ENCODE data around the gene FAM107B. TPM values are rescaled to one million over a fixed set of nuclear protein-coding genes. Genes with fewer than 3 reads are reported as not detected.
A peak's percentile ranks its signal among the peaks of the same experiment; 100 is the strongest.

Gene FAM107B
- polyA plus RNA-seq, 3 donors from 2014 or later: 240 to 338 (median 268) TPM

GRCh38 chr10:14583252-14583651 lies 191.4 kb downstream of the FAM107B start:
- peaks cover 86 to 96% of the 10 kb centered on the region in 2 donors for H3K4me1 Mint-ChIP-seq
- peaks cover 0 to 5% (median 0%) of the 10 kb centered on the region in 3 donors for H3K27me3 Mint-ChIP-seq (ENCODE audit: low read depth in 3 of 3)
- H3K36me3 Mint-ChIP-seq: peaks cover 0 to 4% (median 3%) of the 10 kb centered on the region in 3 donors
- peak; percentile 34 to 48 (median 42) for DNase-seq
- H3K27ac Mint-ChIP-seq: peak overlapping the region; percentile 86 to 97 (median 94)
- no peaks in the 10 kb centered on the region for H3K9me3 Mint-ChIP-seq
- peak overlapping the region; percentile 28 to 98 (median 61) for H3K4me3 Mint-ChIP-seq

GRCh38 chr10:14581553-14582321 lies 193.0 kb downstream of the FAM107B start:
- H3K4me1 Mint-ChIP-seq: peaks cover 79 to 89% of the 10 kb centered on the region in 2 donors
- H3K36me3 Mint-ChIP-seq: peaks cover 0 to 5% (median 4%) of the 10 kb centered on the region in 3 donors
- H3K4me3 Mint-ChIP-seq: peak overlapping the region in 2 of 5 donors; percentile 55 to 69
- peak overlapping the region; percentile 79 to 96 (median 84) for H3K27ac Mint-ChIP-seq
- H3K27me3 Mint-ChIP-seq (ENCODE audit: low read depth in 3 of 3): peaks cover 0 to 5% (median 0%) of the 10 kb centered on the region in 3 donors
- peak in 1 of 3 donors; percentile 33 for DNase-seq
- no peaks in the 10 kb centered on the region for H3K9me3 Mint-ChIP-seq

GRCh38 chr10:14580671-14581332 lies 193.9 kb downstream of the FAM107B start:
- peak overlapping the region in 2 of 5 donors; percentile 22 to 39 for H3K4me3 Mint-ChIP-seq
- DNase-seq: no peak
- peaks cover 0 to 7% (median 0%) of the 10 kb centered on the region in 3 donors for H3K36me3 Mint-ChIP-seq
- H3K4me1 Mint-ChIP-seq: peaks cover 71 to 83% of the 10 kb centered on the region in 2 donors
- peak overlapping the region; percentile 36 to 86 (median 50) for H3K27ac Mint-ChIP-seq
- H3K9me3 Mint-ChIP-seq: no peaks in the 10 kb centered on the region
- peaks cover 0 to 5% (median 1%) of the 10 kb centered on the region in 3 donors for H3K27me3 Mint-ChIP-seq (ENCODE audit: low read depth in 3 of 3)

GRCh38 chr10:14579405-14579804 lies 195.3 kb downstream of the FAM107B start:
- Mint-ChIP-seq H3K4me3 (no peak overlapping the region), H3K9me3 (no peaks in the 10 kb centered on the region)

GRCh38 chr10:14578060-14578952 lies 196.4 kb downstream of the FAM107B start:
- peaks cover 51 to 69% of the 10 kb centered on the region in 2 donors for H3K4me1 Mint-ChIP-seq
- H3K27ac Mint-ChIP-seq: peak overlapping the region in 5 of 6 donors; percentile 10 to 86 (median 85)
- H3K4me3 Mint-ChIP-seq: peak overlapping the region; percentile 51 to 78 (median 58)
- peaks cover 0 to 4% (median 1%) of the 10 kb centered on the region in 3 donors for H3K27me3 Mint-ChIP-seq (ENCODE audit: low read depth in 3 of 3)
- H3K36me3 Mint-ChIP-seq: peaks cover 0 to 8% (median 0%) of the 10 kb centered on the region in 3 donors
- H3K9me3 Mint-ChIP-seq: no peaks in the 10 kb centered on the region
- DNase-seq: no peak

More at GRCh38 chr10:14579405-14579804, 195.3 kb downstream of the FAM107B start:
- DNase-seq: no peak
- Mint-ChIP-seq H3K4me1 (peaks cover 60 to 75% of the 10 kb centered on the region in 2 donors), H3K36me3 (peaks cover 0 to 8% (median 0%) of the 10 kb centered on the region in 3 donors), H3K27me3 (ENCODE audit: low read depth in 3 of 3) (peaks cover 0 to 5% (median 1%) of the 10 kb centered on the region in 3 donors), H3K27ac (peak overlapping the region in 2 of 6 donors; percentile 21 to 86)

- no peaks in the 10 kb centered on the region for H3K9me3 Mint-ChIP-seq
- peaks cover 60 to 68% of the 10 kb centered on the region in 2 donors for H3K4me1 Mint-ChIP-seq
- H3K27ac Mint-ChIP-seq: peak overlapping the region in 2 of 6 donors; percentile 26 to 34
- DNase-seq: no peak
- H3K4me3 Mint-ChIP-seq: no peak overlapping the region
- H3K36me3 Mint-ChIP-seq: peaks cover 0 to 8% (median 0%) of the 10 kb centered on the region in 3 donors
- H3K27me3 Mint-ChIP-seq (ENCODE audit: low read depth in 3 of 3): peaks cover 3 to 23% (median 7%) of the 10 kb centered on the region in 3 donors
Measured at GRCh38 chr10:14574885-14575284, 199.8 kb downstream of the FAM107B start.

GRCh38 chr10:14574291-14574690 lies 200.4 kb downstream of the FAM107B start:
- peaks cover 3 to 25% (median 11%) of the 10 kb centered on the region in 3 donors for H3K27me3 Mint-ChIP-seq (ENCODE audit: low read depth in 3 of 3)
- H3K9me3 Mint-ChIP-seq: no peaks in the 10 kb centered on the region
- peaks cover 0 to 8% (median 3%) of the 10 kb centered on the region in 3 donors for H3K36me3 Mint-ChIP-seq
- H3K4me3 Mint-ChIP-seq: no peak overlapping the region
- DNase-seq: no peak
- peak overlapping the region in 3 of 6 donors; percentile 26 to 39 (median 26) for H3K27ac Mint-ChIP-seq
- peaks cover 62 to 70% of the 10 kb centered on the region in 2 donors for H3K4me1 Mint-ChIP-seq

GRCh38 chr10:14573666-14574261 lies 200.9 kb downstream of the FAM107B start:
- DNase-seq: no peak
- H3K27me3 Mint-ChIP-seq (ENCODE audit: low read depth in 3 of 3): peaks cover 3 to 25% (median 11%) of the 10 kb centered on the region in 3 donors
- H3K27ac Mint-ChIP-seq: peak overlapping the region in 5 of 6 donors; percentile 65 to 85 (median 81)
- H3K36me3 Mint-ChIP-seq: peaks cover 0 to 8% (median 3%) of the 10 kb centered on the region in 3 donors
- H3K9me3 Mint-ChIP-seq: no peaks in the 10 kb centered on the region
- peaks cover 64 to 71% of the 10 kb centered on the region in 2 donors for H3K4me1 Mint-ChIP-seq
- no peak overlapping the region for H3K4me3 Mint-ChIP-seq

GRCh38 chr10:14572811-14573210 lies 201.9 kb downstream of the FAM107B start:
- Mint-ChIP-seq H3K27ac (peak overlapping the region in 5 of 6 donors; percentile 25 to 91 (median 62)), H3K36me3 (peaks cover 0 to 8% (median 3%) of the 10 kb centered on the region in 3 donors), H3K27me3 (ENCODE audit: low read depth in 3 of 3) (peaks cover 3 to 25% (median 11%) of the 10 kb centered on the region in 3 donors), H3K4me3 (peak overlapping the region in 2 of 5 donors; percentile 9 to 29), H3K9me3 (no peaks in the 10 kb centered on the region), H3K4me1 (peaks cover 64 to 71% of the 10 kb centered on the region in 2 donors)
- DNase-seq: no peak

GRCh38 chr10:14571866-14572507 lies 202.7 kb downstream of the FAM107B start:
- Mint-ChIP-seq H3K27me3 (ENCODE audit: low read depth in 3 of 3) (peaks cover 3 to 25% (median 11%) of the 10 kb centered on the region in 3 donors), H3K9me3 (no peaks in the 10 kb centered on the region), H3K4me1 (peaks cover 68 to 75% of the 10 kb centered on the region in 2 donors), H3K4me3 (peak overlapping the region; percentile 88 to 96 (median 92)), H3K27ac (peak overlapping the region; percentile 91 to 99 (median 97)), H3K36me3 (peaks cover 5 to 14% (median 8%) of the 10 kb centered on the region in 3 donors)
- peak; percentile 62 to 67 (median 63) for DNase-seq

- peaks cover 77 to 84% of the 10 kb centered on the region in 2 donors for H3K4me1 Mint-ChIP-seq
- H3K9me3 Mint-ChIP-seq: no peaks in the 10 kb centered on the region
- peaks cover 2 to 28% (median 11%) of the 10 kb centered on the region in 3 donors for H3K27me3 Mint-ChIP-seq (ENCODE audit: low read depth in 3 of 3)
- peaks cover 10 to 19% (median 12%) of the 10 kb centered on the region in 3 donors for H3K36me3 Mint-ChIP-seq
- H3K4me3 Mint-ChIP-seq: peak overlapping the region; percentile 88 to 96 (median 92)
- DNase-seq: peak in 1 of 3 donors; percentile 53
- H3K27ac Mint-ChIP-seq: peak overlapping the region; percentile 91 to 99 (median 97)
Measured at GRCh38 chr10:14570800-14571199, 203.9 kb downstream of the FAM107B start.

Measured in immature natural killer cell (primary cell).